Lung (tissue), 12 donors: ENCODE measurements around the gene DNAJC4. TPM values are rescaled to one million over a fixed set of nuclear protein-coding genes. Genes with fewer than 3 reads are reported as not detected.

ENCODE experiments used
- ATAC-seq: fragments of 200-7000 bp; cut with Tn5 transposase; one replicate; pipeline ENCODE4 v1.9.1; 2020; ENCODE audit warnings: moderate number of reproducible peaks; ENCODE audit not compliant: insufficient read depth, low FRiP score
- DNase-seq, 3 donors: peaks; one replicate each; pipeline ENCODE4 v3.0.0-alpha.2; 2013 to 2017
- H3K27ac ChIP-seq, 2 donors: one replicate each; pipeline ENCODE4 v1.5.1; 2013; ENCODE audit warnings: mild to moderate bottlenecking in 2 of 2, moderate library complexity in 2 of 2, control low read depth in 1 of 2, inconsistent platforms in 1 of 2, low read depth in 1 of 2, low read length in 1 of 2
- H3K27me3 ChIP-seq, 3 donors: one replicate each; pipeline ENCODE4 v1.5.1; 2013; ENCODE audit warnings: low read length in 2 of 3; ENCODE audit not compliant: control insufficient read depth in 3 of 3, insufficient read depth in 3 of 3
- H3K36me3 ChIP-seq, 4 donors: one replicate each; pipeline ENCODE4 v1.5.1; 2013; ENCODE audit warnings: low read length in 4 of 4, mild to moderate bottlenecking in 1 of 4, moderate library complexity in 1 of 4; ENCODE audit not compliant: control insufficient read depth in 4 of 4, insufficient read depth in 4 of 4
- H3K4me1 ChIP-seq, 5 donors: one replicate each; pipeline ENCODE4 v1.5.1; 2013; ENCODE audit warnings: low read length in 5 of 5, mild to moderate bottlenecking in 2 of 5, moderate library complexity in 1 of 5; ENCODE audit not compliant: control insufficient read depth in 5 of 5, insufficient read depth in 5 of 5
- H3K4me3 ChIP-seq: one replicate; pipeline ENCODE4 v1.5.1; 2013; ENCODE audit warnings: mild to moderate bottlenecking, control low read depth, moderate library complexity
- H3K9ac ChIP-seq, 2 donors: one replicate each; pipeline ENCODE4 v1.5.1; 2013; ENCODE audit warnings: low read length in 2 of 2, control low read depth in 1 of 2; ENCODE audit not compliant: insufficient read depth in 1 of 2
- H3K9me3 ChIP-seq, 4 donors: one replicate each; pipeline ENCODE4 v1.5.1; 2013; ENCODE audit warnings: low read length in 3 of 4, mild to moderate bottlenecking in 1 of 4, moderate library complexity in 1 of 4; ENCODE audit not compliant: control insufficient read depth in 4 of 4, insufficient read depth in 3 of 4
- CTCF ChIP-seq: IDR thresholded peaks from 2 replicates; pipeline ENCODE4 v1.5.1; 2012; ENCODE audit warnings: mild to moderate bottlenecking; ENCODE audit errors: control extremely low read depth, extremely low read depth
- WGBS, 2 donors: extraction: QIAGEN DNeasy Blood & Tissue Kit; methylation state at CpG; one replicate each; pipeline ENCODE4 v1.1.7; 2013; 5-methylcytosine and 5-hydroxymethylcytosine counted together
- polyA plus RNA-seq, 2 donors: library from polyadenylated mRNA; stranded (reverse); fragments of 200-250 nt; gene quantifications; one replicate each; pipeline ENCODE4 v1.2.1, GENCODE V29; 2013
- total RNA-seq, 2 donors: library from RNA; depleted of rRNA in 1 of 2; stranded (reverse); fragments of >200 nt in 1 of 2; gene quantifications; one replicate each; pipeline ENCODE4 v1.2.1, GENCODE V29; 2014 to 2021
- donor health status: control.
- donor health status: control.
- donor health status: Bipolar disorder and iron deficiency.
- donor health status: healthy.
- donor health status: DM: yes; HTN: yes; CAD: no.

The DNAJC4 gene
- total and polyA plus RNA-seq, 4 donors, result 22.7 to 58.4 (median 34.4) TPM

- H3K4me1 ChIP-seq, result peaks cover 0 to 29% (median 12%) of the 10 kb centered on the region in 5 donors
- 4 to 16% methylated on average over 35 to 62 of the region's 62 CpGs for WGBS, 2 donors
- H3K27ac ChIP-seq, result peak within 1 kb of the TSS; percentile 68 to 86
- no peaks in the 10 kb centered on the region for H3K9me3 ChIP-seq
- DNase-seq (peak; percentile 74 to 82 (median 77)), ATAC-seq (peak; percentile 73)
- H3K27me3 ChIP-seq, result no peaks in the 10 kb centered on the region
- TF ChIP-seq CTCF, result no peak
- H3K4me3 ChIP-seq, result peak within 1 kb of the TSS; percentile 69
- peaks cover 0 to 13% (median 5%) of the 10 kb centered on the region in 4 donors for H3K36me3 ChIP-seq
- H3K9ac ChIP-seq, result peak within 1 kb of the TSS in 1 of 2 donors; percentile 62
These were observed 3.7 kb downstream of the DNAJC4 start, which contains the start of gene VEGFB for GRCh38 chr11:64233913-64234586. VEGFB (plus strand) TSS chr11:64234584; CDS start chr11:64234834, 250 bp downstream.

GRCh38 chr11:64234647-64235379, 4.5 kb downstream of the DNAJC4 start:
- peak; percentile 38 to 53 (median 53) for DNase-seq

GRCh38 chr11:64235437-64236161, 5.3 kb downstream of the DNAJC4 start:
- H3K9me3 ChIP-seq, result no peaks in the 10 kb centered on the region
- H3K27ac ChIP-seq, result peak overlapping the region; percentile 68 to 86
- 88 to 91% methylated on average over 12 of the region's 12 CpGs for WGBS, 2 donors
- H3K4me3 ChIP-seq, result peak overlapping the region; percentile 69
- H3K27me3 ChIP-seq, result no peaks in the 10 kb centered on the region
- TF ChIP-seq CTCF, result no peak
- peaks cover 0 to 29% (median 23%) of the 10 kb centered on the region in 5 donors for H3K4me1 ChIP-seq
- ATAC-seq (no peak), DNase-seq (no peak)
- peaks cover 0 to 13% (median 5%) of the 10 kb centered on the region in 4 donors for H3K36me3 ChIP-seq
- H3K9ac ChIP-seq, result no peak overlapping the region

More at GRCh38 chr11:64234647-64235379, 4.5 kb downstream of the DNAJC4 start:
- WGBS, 2 donors, result 2 to 5% methylated on average over 43 to 80 of the region's 80 CpGs
- TF ChIP-seq CTCF, result no peak
- Histone ChIP-seq H3K36me3 (peaks cover 0 to 13% (median 5%) of the 10 kb centered on the region in 4 donors), H3K9me3 (no peaks in the 10 kb centered on the region), H3K9ac (no peak overlapping the region), H3K4me1 (peaks cover 0 to 23% (median 15%) of the 10 kb centered on the region in 5 donors), H3K4me3 (peak overlapping the region; percentile 69), H3K27me3 (no peaks in the 10 kb centered on the region), H3K27ac (peak overlapping the region; percentile 68 to 86)
- ATAC-seq, result peak; percentile 3
